ENCODE results near the gene GPER1. TPM values are rescaled to one million over a fixed set of nuclear protein-coding genes. Genes with fewer than 3 reads are reported as not detected.
A peak's percentile ranks its signal among the peaks of the same experiment; 100 is the strongest.

Gene GPER1
- total and polyA plus RNA-seq, 4 donors: 3.7 to 7.7 (median 6.3) TPM

DNA sequence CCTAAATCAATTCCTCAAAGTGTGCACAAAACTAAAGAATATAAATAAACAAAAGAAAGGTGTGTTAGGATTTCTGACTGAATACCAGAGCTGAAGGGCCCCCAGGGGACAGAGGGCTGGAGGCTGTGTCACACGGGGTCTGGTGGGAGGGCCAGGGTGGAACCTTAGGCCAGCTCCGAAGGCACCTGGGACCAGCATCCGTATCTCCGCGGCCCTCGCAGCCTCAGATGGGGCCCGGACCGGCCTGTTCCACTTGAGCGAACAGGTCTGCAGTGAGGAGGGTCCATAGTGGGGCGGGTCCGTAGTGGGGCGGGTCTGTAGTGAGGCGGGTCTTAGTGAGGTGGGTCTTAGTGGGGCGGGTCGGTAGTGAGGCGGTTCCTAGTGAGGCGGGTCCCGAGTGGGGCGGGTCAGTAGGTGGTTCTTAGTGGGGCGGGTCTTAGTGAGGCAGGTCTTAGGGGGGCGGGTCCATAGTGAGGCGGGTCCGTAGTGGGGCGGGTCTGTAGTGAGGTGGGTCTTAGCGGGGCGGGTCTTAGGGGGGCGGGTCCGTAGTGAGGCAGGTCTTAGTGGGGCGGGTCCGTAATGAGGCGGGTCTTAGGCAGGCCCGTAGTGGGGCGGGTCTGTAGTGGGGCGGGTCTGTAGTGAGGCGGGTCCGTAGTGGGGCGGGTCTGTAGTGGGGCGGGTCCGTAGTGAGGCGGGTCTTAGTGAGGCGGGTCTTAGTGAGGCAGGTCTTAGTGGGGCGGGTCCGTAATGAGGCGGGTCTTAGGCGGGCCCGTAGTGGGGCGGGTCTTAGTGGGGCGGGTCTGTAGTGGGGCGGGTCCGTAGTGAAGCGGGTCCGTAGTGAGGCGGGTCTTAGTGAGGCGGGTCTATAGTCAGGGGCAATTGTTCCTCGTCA is 28.5 kb upstream of the GPER1 start:
- 42 to 50% methylated on average over 46 to 55 of the region's 55 CpGs for WGBS, 2 donors
- no peak for TF ChIP-seq CTCF (IDR thresholded peaks at IDR 0.05; ENCODE audit: control extremely low read depth, extremely low read depth)
- Histone ChIP-seq H3K27me3 (ENCODE audit: control insufficient read depth in 3 of 3, insufficient read depth in 3 of 3, low read length in 2 of 3) (no peaks in the 10 kb centered on the region), H3K9ac (ENCODE audit: insufficient read depth in 1 of 2, low read length in 2 of 2) (no peak overlapping the region), H3K36me3 (ENCODE audit: control insufficient read depth in 4 of 4, insufficient read depth in 4 of 4, low read length in 4 of 4) (peaks cover 0 to 11% (median 0%) of the 10 kb centered on the region in 4 donors), H3K27ac (ENCODE audit: low read depth in 1 of 2, low read length in 1 of 2) (no peak overlapping the region), H3K4me3 (no peak overlapping the region), H3K4me1 (ENCODE audit: control insufficient read depth in 5 of 5, insufficient read depth in 5 of 5, low read length in 5 of 5) (peaks cover 8 to 34% (median 22%) of the 10 kb centered on the region in 5 donors), H3K9me3 (ENCODE audit: control insufficient read depth in 4 of 4, insufficient read depth in 3 of 4, low read length in 3 of 4) (no peaks in the 10 kb centered on the region)
- DNase-seq (peak; percentile 46 to 86 (median 78)), ATAC-seq (ENCODE audit: insufficient read depth, low FRiP score) (peak; percentile 16)

DNA sequence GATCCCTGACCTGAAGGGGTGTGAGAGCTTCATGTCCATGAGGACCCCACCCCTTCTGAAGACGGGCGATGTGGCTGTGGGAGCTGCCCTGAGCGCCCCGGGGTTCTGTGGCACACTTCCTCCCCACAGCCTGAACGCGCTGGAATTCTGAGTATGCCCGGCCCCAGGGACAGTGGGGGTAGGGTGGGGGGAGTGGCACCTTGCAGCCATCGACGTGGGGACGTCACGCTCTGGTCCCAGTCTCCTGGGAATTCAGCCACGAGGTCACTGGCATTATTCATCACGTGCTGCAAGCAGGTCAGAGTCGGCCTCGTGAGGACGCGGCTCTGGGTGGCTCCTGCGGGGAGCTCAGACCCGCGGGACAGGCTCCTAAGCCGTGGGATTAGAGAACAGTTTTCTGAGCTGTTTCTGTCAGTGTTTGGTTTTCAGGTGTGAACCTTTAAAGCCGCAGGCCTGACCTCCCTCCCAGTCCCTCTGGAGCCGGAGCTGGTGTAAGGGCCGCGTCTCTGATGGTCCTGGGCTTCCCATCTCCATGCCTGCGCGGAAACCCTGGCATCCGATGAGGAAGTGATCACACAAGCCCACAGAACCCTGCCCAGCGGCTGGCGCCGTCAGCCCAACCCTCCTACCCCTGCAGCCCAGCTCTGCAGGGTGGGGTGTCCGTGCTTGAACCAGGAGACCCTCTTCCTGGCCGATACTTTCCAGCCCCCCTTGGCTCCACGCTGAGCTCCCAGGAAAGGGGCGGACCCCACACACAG is 27.4 kb upstream of the GPER1 start:
- WGBS, 2 donors: 26 to 33% methylated on average over 35 of the region's 35 CpGs
- H3K27me3 ChIP-seq (ENCODE audit: control insufficient read depth in 3 of 3, insufficient read depth in 3 of 3, low read length in 2 of 3): no peaks in the 10 kb centered on the region
- H3K4me3 ChIP-seq: no peak overlapping the region
- H3K27ac ChIP-seq (ENCODE audit: low read depth in 1 of 2, low read length in 1 of 2): peak overlapping the region in 1 of 2 donors; percentile 76
- DNase-seq: peak in 2 of 3 donors; percentile 47 to 49
- TF ChIP-seq CTCF (IDR thresholded peaks at IDR 0.05; ENCODE audit: control extremely low read depth, extremely low read depth): no peak
- ATAC-seq (ENCODE audit: insufficient read depth, low FRiP score): no peak
- H3K36me3 ChIP-seq (ENCODE audit: control insufficient read depth in 4 of 4, insufficient read depth in 4 of 4, low read length in 4 of 4): peaks cover 0 to 11% (median 0%) of the 10 kb centered on the region in 4 donors
- no peaks in the 10 kb centered on the region for H3K9me3 ChIP-seq (ENCODE audit: control insufficient read depth in 4 of 4, insufficient read depth in 3 of 4, low read length in 3 of 4)
- no peak overlapping the region for H3K9ac ChIP-seq (ENCODE audit: insufficient read depth in 1 of 2, low read length in 2 of 2)
- peaks cover 4 to 31% (median 12%) of the 10 kb centered on the region in 5 donors for H3K4me1 ChIP-seq (ENCODE audit: control insufficient read depth in 5 of 5, insufficient read depth in 5 of 5, low read length in 5 of 5)

DNA sequence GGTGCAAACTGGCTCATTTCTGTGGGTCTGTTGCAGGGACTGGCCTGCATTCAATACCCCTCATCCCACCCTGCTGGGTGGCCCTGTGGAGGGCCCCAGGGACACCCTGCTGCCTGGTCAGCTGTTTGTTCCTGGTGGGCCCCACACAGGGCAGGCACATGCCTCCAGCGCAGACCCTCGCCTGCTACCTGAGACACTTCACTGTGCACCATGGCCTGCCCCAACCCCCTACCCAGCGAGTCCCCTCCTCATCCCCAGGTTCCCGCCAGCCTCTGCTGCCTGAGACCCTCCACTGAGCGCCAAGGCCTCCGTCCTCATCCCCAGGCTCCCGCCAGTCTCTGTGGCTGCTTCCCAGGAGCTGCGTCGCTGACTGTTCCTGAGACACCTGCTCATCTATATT is 26.7 kb upstream of the GPER1 start:
- 92 to 97% methylated on average over 9 of the region's 9 CpGs for WGBS, 2 donors
- Histone ChIP-seq H3K27me3 (ENCODE audit: control insufficient read depth in 3 of 3, insufficient read depth in 3 of 3, low read length in 2 of 3) (no peaks in the 10 kb centered on the region), H3K4me1 (ENCODE audit: control insufficient read depth in 5 of 5, insufficient read depth in 5 of 5, low read length in 5 of 5) (peaks cover 0 to 27% (median 8%) of the 10 kb centered on the region in 5 donors), H3K36me3 (ENCODE audit: control insufficient read depth in 4 of 4, insufficient read depth in 4 of 4, low read length in 4 of 4) (peaks cover 0 to 11% (median 0%) of the 10 kb centered on the region in 4 donors), H3K9me3 (ENCODE audit: control insufficient read depth in 4 of 4, insufficient read depth in 3 of 4, low read length in 3 of 4) (no peaks in the 10 kb centered on the region), H3K9ac (ENCODE audit: insufficient read depth in 1 of 2, low read length in 2 of 2) (no peak overlapping the region), H3K27ac (ENCODE audit: low read depth in 1 of 2, low read length in 1 of 2) (peak overlapping the region in 1 of 2 donors; percentile 26), H3K4me3 (no peak overlapping the region)
- ATAC-seq (ENCODE audit: insufficient read depth, low FRiP score) (no peak), DNase-seq (no peak)
- no peak for TF ChIP-seq CTCF (IDR thresholded peaks at IDR 0.05; ENCODE audit: control extremely low read depth, extremely low read depth)

Measured in lung (tissue), 12 donors.